K562 (cell line): Measurements from ENCODE around the gene TXNIP.

Source experiments
- HEY1 ChIP-seq: fragments of 250-450 bp; sonication (Bioruptor Pico); IDR thresholded peaks from 2 replicates; pipeline ENCODE4 v1.5.0; 2020; ENCODE audit warnings: mild to moderate bottlenecking, moderate library complexity, borderline replicate concordance
- KDM4B ChIP-seq, 2 experiments: fragments of 450-650 bp in 1 of 2; sonication (generic) in 1 of 2; IDR thresholded peaks; 2 replicates each; pipeline ENCODE4 v1.6.1; 2016 to 2017; ENCODE audit warnings: borderline replicate concordance in 2 of 2, antibody characterized with exemption in 1 of 2, low read depth in 1 of 2, mild to moderate bottlenecking in 1 of 2
- KLF1 ChIP-seq: fragments of 450-650 bp; IDR thresholded peaks from 2 replicates; pipeline ENCODE4 v1.6.1; 2016; ENCODE audit warnings: missing genetic modification characterization, missing compliant biosample characterization
- NFE2L1 ChIP-seq: fragments of 450-650 bp; IDR thresholded peaks from 2 replicates; pipeline ENCODE4 v1.6.1; 2016; ENCODE audit warnings: missing genetic modification characterization, low read depth, mild to moderate bottlenecking, missing compliant biosample characterization, moderate library complexity, borderline replicate concordance
- TAF1 ChIP-seq: IDR thresholded peaks from 2 replicates; pipeline ENCODE4 v1.6.1; 2011; ENCODE audit warnings: mild to moderate bottlenecking, low read length, moderate library complexity; ENCODE audit not compliant: insufficient read depth, control insufficient read depth, severe bottlenecking; ENCODE audit errors: extremely low read depth
- ZBTB1 ChIP-seq: sonication (generic); formaldehyde crosslinking; IDR thresholded peaks from 2 replicates; pipeline ENCODE4 v1.8.1; 2023; ENCODE audit warnings: missing genetic modification reagents, low read depth, mild to moderate bottlenecking, borderline replicate concordance
- ZNF134 ChIP-seq: fragments of 250-450 bp; sonication (Bioruptor Pico); conservative IDR thresholded peaks from 2 replicates; pipeline ENCODE4 v1.4.0; 2020
- TF ChIP-seq, protein P1 (sequence below), 3 experiments: IDR thresholded peaks in 2 of 3; conservative IDR thresholded peaks in 1 of 3; 2 replicates each; pipeline ENCODE4 v1.5.1; 2011 to 2012; ENCODE audit warnings: low read length in 3 of 3, mild to moderate bottlenecking in 3 of 3, control low read depth in 2 of 3, improper control_type of control experiment in 1 of 3, inconsistent platforms in 1 of 3, low read depth in 1 of 3, mixed read lengths in 1 of 3, moderate library complexity in 1 of 3; ENCODE audit not compliant: insufficient read depth in 2 of 3

DNA sequence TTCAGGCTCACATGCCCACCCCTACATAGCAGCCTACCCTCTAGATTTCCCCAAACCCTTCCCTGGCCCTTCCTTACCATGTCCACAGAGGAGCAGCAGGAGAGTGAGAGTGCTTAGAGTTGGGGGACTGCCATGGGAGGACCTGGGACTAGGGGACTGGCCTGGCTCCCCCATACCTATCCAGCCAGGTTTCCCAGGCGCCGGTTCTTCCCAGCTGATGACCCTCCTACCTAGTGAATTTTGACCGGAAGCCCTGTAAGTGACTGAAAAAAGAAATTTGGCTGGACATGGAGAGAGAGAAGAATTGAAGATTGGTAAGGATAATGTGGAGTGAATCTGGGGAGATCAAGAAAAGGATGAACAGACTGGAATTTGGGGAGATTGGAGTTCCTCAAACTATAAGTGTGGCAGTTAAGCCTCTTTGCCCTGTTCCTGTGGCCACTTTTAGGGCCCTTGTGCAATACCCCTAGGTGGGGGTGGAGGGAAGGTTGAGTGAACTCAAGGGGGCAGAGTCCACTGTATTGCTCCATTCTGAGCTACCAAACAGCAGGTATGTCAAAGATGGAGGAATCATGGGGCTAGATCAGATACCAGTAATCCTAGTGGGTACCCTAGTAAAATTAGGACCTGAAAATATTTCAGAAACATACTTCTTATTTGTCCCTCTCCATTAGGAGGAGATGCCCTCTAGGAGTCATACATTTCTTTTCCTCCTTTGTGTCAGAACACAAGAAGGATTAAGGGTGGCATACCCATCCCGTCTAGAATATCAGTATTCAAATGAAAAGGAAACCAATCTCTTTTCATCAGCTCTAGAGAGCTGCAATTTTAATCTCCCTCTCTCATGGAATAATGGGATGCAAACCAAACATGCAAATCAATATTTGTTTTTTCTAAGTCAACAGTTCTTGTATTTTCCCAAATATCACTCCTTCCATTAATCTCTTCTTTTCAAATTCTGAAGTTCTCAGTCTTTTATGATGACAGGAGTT lies 24.0 kb upstream of the TXNIP start:
- TF ChIP-seq TAF1, result no peak
- no peak for TF ChIP-seq ZBTB1 (CRISPR knock-in tag)
- TF ChIP-seq, protein P1, sequence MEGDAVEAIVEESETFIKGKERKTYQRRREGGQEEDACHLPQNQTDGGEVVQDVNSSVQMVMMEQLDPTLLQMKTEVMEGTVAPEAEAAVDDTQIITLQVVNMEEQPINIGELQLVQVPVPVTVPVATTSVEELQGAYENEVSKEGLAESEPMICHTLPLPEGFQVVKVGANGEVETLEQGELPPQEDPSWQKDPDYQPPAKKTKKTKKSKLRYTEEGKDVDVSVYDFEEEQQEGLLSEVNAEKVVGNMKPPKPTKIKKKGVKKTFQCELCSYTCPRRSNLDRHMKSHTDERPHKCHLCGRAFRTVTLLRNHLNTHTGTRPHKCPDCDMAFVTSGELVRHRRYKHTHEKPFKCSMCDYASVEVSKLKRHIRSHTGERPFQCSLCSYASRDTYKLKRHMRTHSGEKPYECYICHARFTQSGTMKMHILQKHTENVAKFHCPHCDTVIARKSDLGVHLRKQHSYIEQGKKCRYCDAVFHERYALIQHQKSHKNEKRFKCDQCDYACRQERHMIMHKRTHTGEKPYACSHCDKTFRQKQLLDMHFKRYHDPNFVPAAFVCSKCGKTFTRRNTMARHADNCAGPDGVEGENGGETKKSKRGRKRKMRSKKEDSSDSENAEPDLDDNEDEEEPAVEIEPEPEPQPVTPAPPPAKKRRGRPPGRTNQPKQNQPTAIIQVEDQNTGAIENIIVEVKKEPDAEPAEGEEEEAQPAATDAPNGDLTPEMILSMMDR (IDR thresholded peaks at IDR 0.05 in 2 of 3, conservative IDR thresholded peaks at IDR 0.05 in 1 of 3; ENCODE audit: insufficient read depth in 2 of 3, low read depth in 1 of 3, low read length in 3 of 3), result peak in 2 of 3 experiments; percentile 20 to 21; a peak in 2 of 6 replicates
- no peak for TF ChIP-seq NFE2L1
- TF ChIP-seq KDM4B (IDR thresholded peaks at IDR 0.05; ENCODE audit: borderline replicate concordance in 2 of 2, low read depth in 1 of 2), result no peak
- no peak for TF ChIP-seq KLF1 (tag)
- no peak for TF ChIP-seq ZNF134
- TF ChIP-seq HEY1 (CRISPR knock-in tag), result no peak
